SH-SY5Y (cell line): ENCODE results near the gene SLC22A2.

Experiments
- GATA2 ChIP-seq: IDR thresholded peaks from 2 replicates; pipeline ENCODE4 v1.6.1; 2011; ENCODE audit warnings: mild to moderate bottlenecking, low read depth, low read length
- GATA3 ChIP-seq: IDR thresholded peaks from 2 replicates; pipeline ENCODE4 v1.6.1; 2011; ENCODE audit warnings: low read depth, mild to moderate bottlenecking, low read length, moderate library complexity

- TF ChIP-seq GATA2 (no peak), GATA3 (no peak)
These were observed 56.2 kb downstream of the SLC22A2 start for GRCh38 chr6:160202411-160202810.
